WTC11 (cell line): ENCODE results near the gene CLUH.

ENCODE experiments used
- ATF1 ChIP-seq: sonication (generic); formaldehyde crosslinking; IDR thresholded peaks from 2 replicates; pipeline ENCODE4 v1.8.1; 2023; ENCODE audit warnings: mild to moderate bottlenecking, moderate library complexity, missing genetic modification reagents
- ATF6 ChIP-seq: sonication (generic); formaldehyde crosslinking; IDR thresholded peaks from 2 replicates; pipeline ENCODE4 v1.8.1; 2023; ENCODE audit warnings: mild to moderate bottlenecking, missing genetic modification reagents
- E2F4 ChIP-seq: sonication (generic); formaldehyde crosslinking; IDR thresholded peaks from 2 replicates; pipeline ENCODE4 v1.8.1; 2022; ENCODE audit warnings: low read depth, mild to moderate bottlenecking, moderate library complexity, missing genetic modification reagents, borderline replicate concordance
- IRF1 ChIP-seq: sonication (generic); formaldehyde crosslinking; IDR thresholded peaks from 2 replicates; pipeline ENCODE4 v1.8.0; 2023; ENCODE audit warnings: missing genetic modification reagents
- JUN ChIP-seq: sonication (generic); formaldehyde crosslinking; IDR thresholded peaks from 2 replicates; pipeline ENCODE4 v1.8.0; 2023; ENCODE audit warnings: mild to moderate bottlenecking, missing genetic modification reagents
- NR3C1 ChIP-seq: sonication (generic); formaldehyde crosslinking; conservative IDR thresholded peaks from 2 replicates; pipeline ENCODE4 v1.8.1; 2023; ENCODE audit warnings: low read depth, mild to moderate bottlenecking, missing genetic modification reagents
- TEAD4 ChIP-seq: sonication (generic); formaldehyde crosslinking; IDR thresholded peaks from 2 replicates; pipeline ENCODE4 v1.8.0; 2022; ENCODE audit warnings: mild to moderate bottlenecking, missing genetic modification reagents
- ZNF219 ChIP-seq: sonication (generic); formaldehyde crosslinking; IDR thresholded peaks from 2 replicates; pipeline ENCODE4 v1.8.0; 2023; ENCODE audit warnings: missing genetic modification reagents, mild to moderate bottlenecking, borderline replicate concordance
- ZNF396 ChIP-seq: fragments of 250-450 bp; sonication (Bioruptor Pico); IDR thresholded peaks from 2 replicates; pipeline ENCODE4 v1.8.0; 2021; ENCODE audit warnings: mild to moderate bottlenecking, moderate library complexity, borderline replicate concordance
- TF ChIP-seq, protein P1 (sequence below): fragments of 200-600 bp; IDR thresholded peaks from 2 replicates; pipeline ENCODE4 v1.8.0; 2022; ENCODE audit warnings: antibody characterized with exemption
- TF ChIP-seq, protein P2 (sequence below): fragments of 250-450 bp; sonication (Bioruptor Pico); IDR thresholded peaks from 2 replicates; pipeline ENCODE4 v1.8.0; 2021; ENCODE audit warnings: mild to moderate bottlenecking

GRCh38 chr17:2721603-2722002 is 10.0 kb upstream of the CLUH start:
- TF ChIP-seq ATF6 (CRISPR knock-in tag) (no peak), E2F4 (CRISPR knock-in tag) (no peak), ATF1 (CRISPR knock-in tag) (no peak), IRF1 (CRISPR knock-in tag) (no peak), TEAD4 (CRISPR knock-in tag) (no peak), NR3C1 (no peak), ZNF219 (CRISPR knock-in tag) (no peak), JUN (no peak), ZNF396 (CRISPR knock-in tag) (no peak)
- TF ChIP-seq, protein P1, sequence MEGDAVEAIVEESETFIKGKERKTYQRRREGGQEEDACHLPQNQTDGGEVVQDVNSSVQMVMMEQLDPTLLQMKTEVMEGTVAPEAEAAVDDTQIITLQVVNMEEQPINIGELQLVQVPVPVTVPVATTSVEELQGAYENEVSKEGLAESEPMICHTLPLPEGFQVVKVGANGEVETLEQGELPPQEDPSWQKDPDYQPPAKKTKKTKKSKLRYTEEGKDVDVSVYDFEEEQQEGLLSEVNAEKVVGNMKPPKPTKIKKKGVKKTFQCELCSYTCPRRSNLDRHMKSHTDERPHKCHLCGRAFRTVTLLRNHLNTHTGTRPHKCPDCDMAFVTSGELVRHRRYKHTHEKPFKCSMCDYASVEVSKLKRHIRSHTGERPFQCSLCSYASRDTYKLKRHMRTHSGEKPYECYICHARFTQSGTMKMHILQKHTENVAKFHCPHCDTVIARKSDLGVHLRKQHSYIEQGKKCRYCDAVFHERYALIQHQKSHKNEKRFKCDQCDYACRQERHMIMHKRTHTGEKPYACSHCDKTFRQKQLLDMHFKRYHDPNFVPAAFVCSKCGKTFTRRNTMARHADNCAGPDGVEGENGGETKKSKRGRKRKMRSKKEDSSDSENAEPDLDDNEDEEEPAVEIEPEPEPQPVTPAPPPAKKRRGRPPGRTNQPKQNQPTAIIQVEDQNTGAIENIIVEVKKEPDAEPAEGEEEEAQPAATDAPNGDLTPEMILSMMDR, result no peak
- TF ChIP-seq, protein P2, sequence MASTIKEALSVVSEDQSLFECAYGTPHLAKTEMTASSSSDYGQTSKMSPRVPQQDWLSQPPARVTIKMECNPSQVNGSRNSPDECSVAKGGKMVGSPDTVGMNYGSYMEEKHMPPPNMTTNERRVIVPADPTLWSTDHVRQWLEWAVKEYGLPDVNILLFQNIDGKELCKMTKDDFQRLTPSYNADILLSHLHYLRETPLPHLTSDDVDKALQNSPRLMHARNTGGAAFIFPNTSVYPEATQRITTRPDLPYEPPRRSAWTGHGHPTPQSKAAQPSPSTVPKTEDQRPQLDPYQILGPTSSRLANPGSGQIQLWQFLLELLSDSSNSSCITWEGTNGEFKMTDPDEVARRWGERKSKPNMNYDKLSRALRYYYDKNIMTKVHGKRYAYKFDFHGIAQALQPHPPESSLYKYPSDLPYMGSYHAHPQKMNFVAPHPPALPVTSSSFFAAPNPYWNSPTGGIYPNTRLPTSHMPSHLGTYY, result no peak
